ENCODE measurements around the gene MDFIC.

Gene MDFIC

GRCh38 chr7:114938785-114939184, 16.9 kb downstream of the MDFIC start:
- DNase-seq (ENCODE audit: low read depth): no peak
- no peak for TF ChIP-seq CTCF (IDR thresholded peaks at IDR 0.05; ENCODE audit: control insufficient read depth, insufficient read depth, low read depth, low read length, missing control alignments)
- H3K4me3 ChIP-seq (ENCODE audit: control insufficient read depth, low read depth, low read length): no peak overlapping the region

- no peak for TF ChIP-seq CTCF (IDR thresholded peaks at IDR 0.05; ENCODE audit: control insufficient read depth, insufficient read depth, low read depth, low read length, missing control alignments)
- H3K4me3 ChIP-seq (ENCODE audit: control insufficient read depth, low read depth, low read length): no peak overlapping the region
- no peak for DNase-seq (ENCODE audit: low read depth)
These were observed 17.7 kb downstream of the MDFIC start for GRCh38 chr7:114939484-114940097.

DNA sequence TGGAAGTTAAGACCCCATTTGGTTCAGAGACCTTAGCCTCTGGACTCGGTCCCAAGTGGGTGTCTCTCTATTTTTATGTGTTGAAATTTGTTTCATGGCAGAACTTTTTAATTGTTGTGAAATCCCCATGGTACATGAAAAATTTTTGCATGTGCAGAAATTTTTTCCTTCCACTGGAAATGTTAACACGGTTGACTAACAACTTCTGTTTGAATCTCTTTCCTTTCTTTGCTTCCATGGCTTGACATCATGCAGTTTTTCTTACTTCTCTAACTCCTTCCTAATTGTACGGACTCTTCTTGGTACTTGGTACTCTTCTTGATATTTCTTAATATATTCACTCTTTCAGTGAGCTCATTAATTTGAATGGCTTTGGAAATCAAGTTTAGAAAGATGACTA, 18.3 kb downstream of the MDFIC start:
- H3K4me3 ChIP-seq (ENCODE audit: control insufficient read depth, low read depth, low read length): no peak overlapping the region
- DNase-seq (ENCODE audit: low read depth): no peak
- no peak for TF ChIP-seq CTCF (IDR thresholded peaks at IDR 0.05; ENCODE audit: control insufficient read depth, insufficient read depth, low read depth, low read length, missing control alignments)

DNA sequence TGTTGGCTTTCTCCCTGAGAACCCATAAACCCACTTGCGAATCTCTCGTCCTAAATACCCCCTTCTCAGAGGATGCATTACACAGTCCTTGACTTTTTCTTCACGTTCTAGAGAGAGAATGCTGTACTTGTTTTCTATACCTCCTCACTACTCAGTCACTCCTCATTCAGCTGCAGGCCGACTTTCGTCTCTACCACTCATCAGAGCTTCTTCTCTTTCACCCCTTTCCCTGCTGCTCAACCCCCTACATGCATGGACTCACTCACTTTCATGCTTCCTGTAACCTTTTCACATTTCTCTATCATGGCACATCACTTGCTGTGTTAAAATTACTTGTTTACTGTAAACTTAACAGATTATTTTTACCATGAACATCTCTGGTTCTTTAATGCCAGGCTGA, 19.8 kb downstream of the MDFIC start:
- H3K4me3 ChIP-seq (ENCODE audit: control insufficient read depth, low read depth, low read length): no peak overlapping the region
- no peak for TF ChIP-seq CTCF (IDR thresholded peaks at IDR 0.05; ENCODE audit: control insufficient read depth, insufficient read depth, low read depth, low read length, missing control alignments)
- DNase-seq (ENCODE audit: low read depth): no peak

- no peak for DNase-seq (ENCODE audit: low read depth)
- no peak for TF ChIP-seq CTCF (IDR thresholded peaks at IDR 0.05; ENCODE audit: control insufficient read depth, insufficient read depth, low read depth, low read length, missing control alignments)
- H3K4me3 ChIP-seq (ENCODE audit: control insufficient read depth, low read depth, low read length): no peak overlapping the region
These were observed 20.7 kb downstream of the MDFIC start for GRCh38 chr7:114942446-114943175.

- H3K4me3 ChIP-seq (ENCODE audit: control insufficient read depth, low read depth, low read length): no peak overlapping the region
- no peak for DNase-seq (ENCODE audit: low read depth)
- no peak for TF ChIP-seq CTCF (IDR thresholded peaks at IDR 0.05; ENCODE audit: control insufficient read depth, insufficient read depth, low read depth, low read length, missing control alignments)
These were observed 21.6 kb downstream of the MDFIC start for GRCh38 chr7:114943530-114943929.
